Stimulated activated CD4-positive, alpha-beta T cell treated with anti-CD3 and anti-CD28 coated beads, Interleukin-12 subunit alpha, Interleukin-12 subunit beta, amount 100 ng/mL, for 4 hours (primary cell): Measurements from ENCODE around the gene DDI2.
"Not testable (repeated sequence)": the region's sequence is repeated elsewhere in the genome, so short reads cannot be mapped to it uniquely, and the experiment has no call there.

Experiments used
- DNase-seq: peaks from one replicate; pipeline ENCODE4 v3.0.0-alpha.2; 2020

DDI2 gene

DNA sequence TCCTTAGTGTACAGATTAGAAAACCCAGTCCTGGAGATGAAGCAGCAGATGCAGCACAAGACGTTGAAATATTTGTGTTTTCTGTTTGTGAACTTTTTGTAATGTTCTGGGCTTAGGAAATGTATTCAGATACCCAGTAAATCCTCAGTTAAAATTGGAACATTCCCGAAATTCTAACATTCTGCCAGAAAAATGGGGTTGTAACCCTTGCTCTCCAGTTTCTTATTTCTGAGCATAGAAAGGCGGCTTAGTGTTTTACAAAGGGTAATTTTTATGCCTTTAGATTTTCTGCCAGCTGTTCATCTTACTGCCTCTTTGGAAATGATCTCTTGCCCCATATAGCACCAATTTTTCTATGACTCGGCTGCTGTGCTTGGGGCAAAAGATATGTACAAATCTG, 20.6 kb downstream of the DDI2 start:
- no peak for DNase-seq

DNA sequence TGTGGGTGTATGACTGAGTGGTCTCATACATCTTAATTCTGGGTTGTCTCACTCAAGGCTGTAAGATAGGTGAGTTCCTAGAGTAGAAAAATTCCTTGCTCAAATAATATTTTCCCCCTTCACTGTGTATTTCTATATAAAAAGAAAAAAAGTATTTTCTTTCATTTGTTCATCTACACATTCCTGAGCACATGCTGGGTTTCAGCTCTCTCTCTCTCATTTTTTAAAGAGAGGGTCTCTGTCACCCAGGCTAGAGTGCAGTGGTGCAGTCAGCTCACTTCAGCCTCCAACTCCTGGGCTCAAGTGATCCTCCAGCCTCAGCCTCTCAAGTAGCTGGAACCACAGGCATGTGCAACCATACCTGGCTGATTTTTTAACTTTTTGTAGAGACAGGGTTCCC, 22.0 kb downstream of the DDI2 start:
- DNase-seq, result no peak

DNA sequence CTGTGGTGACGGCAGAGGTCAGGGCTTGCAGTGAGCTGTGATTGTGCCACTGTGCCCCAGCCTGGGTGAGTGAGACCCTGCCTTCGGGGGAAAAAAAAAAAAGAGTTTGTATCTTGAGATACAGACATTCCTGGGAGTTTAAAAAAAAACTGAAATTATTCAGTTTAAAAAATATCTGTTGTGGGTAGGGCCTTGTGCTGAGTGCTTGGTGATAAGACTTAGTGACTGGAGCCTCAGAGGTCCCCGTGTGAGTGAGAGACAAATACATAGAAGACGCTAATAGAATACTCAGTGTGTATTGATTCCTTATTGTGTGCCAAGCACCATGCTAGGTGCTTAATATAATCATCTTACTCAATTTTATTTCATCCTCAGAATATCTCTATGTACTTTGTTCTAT, 22.7 kb downstream of the DDI2 start:
- DNase-seq, result no peak

DNA sequence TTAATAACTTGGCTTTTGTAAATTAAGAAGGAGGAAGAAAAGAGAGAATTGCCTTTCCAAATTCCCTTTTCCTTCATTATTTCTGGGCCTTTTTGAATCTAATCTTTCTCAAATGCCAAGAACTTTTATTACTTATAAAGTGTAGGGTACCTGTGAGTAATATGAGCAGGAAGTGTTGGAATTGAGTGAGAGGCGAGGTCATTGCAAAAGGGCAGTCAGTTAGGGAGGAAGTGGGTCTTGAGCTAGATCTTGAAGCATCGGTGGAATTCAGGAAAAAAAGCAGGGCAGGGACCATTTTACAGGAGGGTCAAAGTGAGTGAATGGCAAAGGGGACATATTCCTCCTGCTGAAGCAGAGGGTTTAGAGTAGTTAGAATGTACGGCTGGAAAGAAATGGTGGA, 23.4 kb downstream of the DDI2 start:
- DNase-seq, result no peak

GRCh38 chr1:15649937-15650336, 32.7 kb downstream of the DDI2 start:
- DNase-seq, result no peak

GRCh38 chr1:15650433-15650832, 33.2 kb downstream of the DDI2 start:
- no peak for DNase-seq

- DNase-seq, result not testable (repeated sequence)
Measured at GRCh38 chr1:15652130-15652529, 34.9 kb downstream of the DDI2 start.

- DNase-seq, result no peak
Measured at GRCh38 chr1:15654091-15654690, 36.9 kb downstream of the DDI2 start.

- no peak for DNase-seq
Measured at GRCh38 chr1:15656464-15656863, 39.2 kb downstream of the DDI2 start.

DNA sequence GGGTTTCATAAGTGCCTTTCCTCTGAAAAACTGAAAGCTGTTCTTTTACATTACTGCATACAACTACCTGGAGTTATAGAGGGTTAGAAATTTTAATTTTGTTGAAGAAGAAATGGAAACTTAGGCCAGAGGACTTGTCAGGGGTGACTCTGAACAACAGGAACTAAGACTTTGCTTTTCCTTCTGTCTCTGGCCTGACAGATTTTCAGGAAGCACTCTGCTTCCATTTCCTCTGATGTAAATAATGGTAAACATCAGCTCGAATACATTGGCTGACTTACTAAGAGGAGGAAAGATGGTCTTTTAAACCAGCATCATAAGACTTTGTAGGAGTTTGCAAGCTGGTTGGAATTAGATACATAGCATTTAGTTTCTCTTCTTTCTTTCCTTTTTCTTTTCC, 39.8 kb downstream of the DDI2 start:
- no peak for DNase-seq

GRCh38 chr1:15660151-15660550, 42.9 kb downstream of the DDI2 start:
- no peak for DNase-seq

- no peak for DNase-seq
Measured at GRCh38 chr1:15662477-15662876, 45.2 kb downstream of the DDI2 start.

DNA sequence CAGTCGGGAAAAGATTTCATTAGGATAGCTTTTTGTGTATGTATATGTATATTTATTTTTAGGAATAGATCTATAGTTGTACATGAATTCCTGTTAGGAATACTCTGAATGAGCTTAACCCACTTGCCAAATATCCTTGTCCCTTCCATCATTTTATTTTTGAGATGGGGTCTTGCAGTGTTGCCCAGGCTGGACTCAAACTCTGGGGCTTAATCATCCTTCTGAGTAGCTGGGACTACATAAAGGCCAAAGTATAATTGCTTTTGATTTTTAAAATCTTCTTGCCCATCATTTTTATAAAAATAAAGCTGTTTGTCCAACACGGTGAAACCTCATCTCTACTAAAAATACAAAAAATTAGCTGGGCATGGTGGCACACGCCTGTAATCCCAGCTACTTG, 46.7 kb downstream of the DDI2 start:
- DNase-seq, result no peak

GRCh38 chr1:15667362-15667761, 50.1 kb downstream of the DDI2 start:
- no peak for DNase-seq

GRCh38 chr1:15668089-15668754, 51.0 kb downstream of the DDI2 start:
- DNase-seq, result no peak

DNA sequence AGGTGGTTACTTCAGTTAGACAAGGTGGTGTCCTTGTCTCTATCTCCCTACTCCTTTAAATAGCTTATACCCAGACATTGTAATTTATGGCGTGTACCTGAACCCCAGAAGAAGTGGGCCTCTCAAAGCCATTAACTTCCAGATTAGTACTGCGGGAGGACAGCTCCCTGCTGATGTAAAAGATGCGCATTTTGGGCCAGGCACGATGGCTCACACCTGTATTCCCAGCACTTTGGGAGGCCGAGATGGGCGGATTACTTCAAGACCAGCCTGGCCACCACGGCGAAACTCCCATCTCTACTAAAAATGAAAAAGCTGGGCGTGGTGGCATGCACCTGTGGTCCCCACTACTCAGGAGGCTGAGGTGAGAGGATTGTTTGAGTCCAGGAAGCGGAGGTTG, 51.8 kb downstream of the DDI2 start:
- no peak for DNase-seq

DNA sequence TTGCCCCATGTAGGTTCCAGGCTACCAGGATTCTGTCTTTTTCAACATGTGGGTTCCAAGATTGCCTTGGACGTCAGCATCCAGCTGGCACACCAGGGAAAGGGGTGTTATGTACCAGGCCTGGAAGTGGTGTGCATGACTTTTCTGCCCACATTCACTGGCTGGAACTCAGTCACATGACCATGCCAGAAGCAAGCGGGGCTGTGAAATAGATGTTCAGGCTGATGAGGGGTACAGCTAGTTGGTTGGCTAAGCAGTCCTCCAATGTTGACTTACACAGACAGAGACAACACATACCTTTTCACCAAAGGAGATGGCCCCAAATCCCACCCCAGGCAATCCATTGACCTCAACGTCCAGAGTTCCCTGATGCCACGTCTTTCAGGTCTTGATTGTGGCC, 52.6 kb downstream of the DDI2 start:
- DNase-seq, result no peak

GRCh38 chr1:15671430-15671829, 54.2 kb downstream of the DDI2 start:
- no peak for DNase-seq

GRCh38 chr1:15674386-15675159, 57.3 kb downstream of the DDI2 start:
- DNase-seq, result no peak

GRCh38 chr1:15676010-15676409, 58.8 kb downstream of the DDI2 start:
- DNase-seq, result no peak

GRCh38 chr1:15676688-15677661, 59.7 kb downstream of the DDI2 start:
- no peak for DNase-seq

GRCh38 chr1:15678578-15678977, 61.3 kb downstream of the DDI2 start:
- no peak for DNase-seq

DNA sequence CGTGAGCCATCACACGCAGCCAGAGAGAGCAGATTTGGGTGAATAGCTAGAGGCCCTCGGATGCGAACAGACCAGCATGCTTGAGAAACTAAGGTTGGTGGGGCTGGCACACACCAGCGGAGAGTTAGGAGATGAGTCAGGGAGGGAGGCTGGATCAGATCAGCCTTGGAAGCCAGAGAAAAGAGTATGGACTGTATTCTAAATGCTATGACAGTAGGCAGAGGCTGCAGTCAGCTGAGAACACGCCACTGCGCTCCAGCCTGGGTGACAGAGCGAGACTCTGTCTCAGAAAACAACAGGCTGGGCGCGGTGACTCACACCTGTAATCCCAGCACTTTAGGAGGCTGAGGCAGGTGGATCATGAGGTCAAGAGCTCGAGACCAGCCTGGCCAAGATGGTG, 62.9 kb downstream of the DDI2 start:
- no peak for DNase-seq
